Suprapubic skin (tissue), 4 donors: ENCODE data around the gene KCNK5.

ENCODE experiments used
- EP300 ChIP-seq: sonication (generic); formaldehyde crosslinking; IDR thresholded peaks from one replicate; pipeline ENCODE4 v1.6.1; 2017; ENCODE audit warnings: antibody characterized with exemption
- POLR2AphosphoS5 ChIP-seq, 3 donors: sonication (generic); formaldehyde crosslinking; IDR thresholded peaks; one replicate each; pipeline ENCODE4 v1.6.1; 2017; ENCODE audit warnings: antibody characterized with exemption in 3 of 3
- TF ChIP-seq, protein P1 (sequence below), 2 donors: fragments of 200-600 bp in 1 of 2; fragments of 450-650 bp in 1 of 2; sonication (generic) in 1 of 2; IDR thresholded peaks; one replicate each; pipeline ENCODE4 v1.5.1; 2016 to 2019; ENCODE audit warnings: antibody characterized with exemption in 2 of 2, mild to moderate bottlenecking in 1 of 2, moderate library complexity in 1 of 2

GRCh38 chr6:39260953-39261352, 31.7 kb upstream of the KCNK5 start:
- no peak for TF ChIP-seq EP300
- TF ChIP-seq, protein P1, sequence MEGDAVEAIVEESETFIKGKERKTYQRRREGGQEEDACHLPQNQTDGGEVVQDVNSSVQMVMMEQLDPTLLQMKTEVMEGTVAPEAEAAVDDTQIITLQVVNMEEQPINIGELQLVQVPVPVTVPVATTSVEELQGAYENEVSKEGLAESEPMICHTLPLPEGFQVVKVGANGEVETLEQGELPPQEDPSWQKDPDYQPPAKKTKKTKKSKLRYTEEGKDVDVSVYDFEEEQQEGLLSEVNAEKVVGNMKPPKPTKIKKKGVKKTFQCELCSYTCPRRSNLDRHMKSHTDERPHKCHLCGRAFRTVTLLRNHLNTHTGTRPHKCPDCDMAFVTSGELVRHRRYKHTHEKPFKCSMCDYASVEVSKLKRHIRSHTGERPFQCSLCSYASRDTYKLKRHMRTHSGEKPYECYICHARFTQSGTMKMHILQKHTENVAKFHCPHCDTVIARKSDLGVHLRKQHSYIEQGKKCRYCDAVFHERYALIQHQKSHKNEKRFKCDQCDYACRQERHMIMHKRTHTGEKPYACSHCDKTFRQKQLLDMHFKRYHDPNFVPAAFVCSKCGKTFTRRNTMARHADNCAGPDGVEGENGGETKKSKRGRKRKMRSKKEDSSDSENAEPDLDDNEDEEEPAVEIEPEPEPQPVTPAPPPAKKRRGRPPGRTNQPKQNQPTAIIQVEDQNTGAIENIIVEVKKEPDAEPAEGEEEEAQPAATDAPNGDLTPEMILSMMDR (IDR thresholded peaks at IDR 0.05), result no peak
- TF ChIP-seq POLR2AphosphoS5 (IDR thresholded peaks at IDR 0.05), result no peak
